A673 (cell line): ENCODE data around the gene PRAC2.

ENCODE experiments used
- EZH2 ChIP-seq: fragments of 200-600 bp; sonication (generic); IDR thresholded peaks from 2 replicates; pipeline ENCODE4 v1.6.1; 2017; ENCODE audit warnings: borderline replicate concordance, low read depth, mild to moderate bottlenecking, mixed read lengths, antibody characterized with exemption, low read length; ENCODE audit not compliant: poor library complexity, severe bottlenecking
- TF ChIP-seq, protein P1 (sequence below): fragments of 300-800, 200-600 bp; sonication (generic); conservative IDR thresholded peaks from 2 replicates; pipeline ENCODE4 v1.5.1; 2017; ENCODE audit warnings: low read depth, mild to moderate bottlenecking, antibody characterized with exemption, low read length, moderate library complexity, mixed read lengths

- TF ChIP-seq, protein P1, sequence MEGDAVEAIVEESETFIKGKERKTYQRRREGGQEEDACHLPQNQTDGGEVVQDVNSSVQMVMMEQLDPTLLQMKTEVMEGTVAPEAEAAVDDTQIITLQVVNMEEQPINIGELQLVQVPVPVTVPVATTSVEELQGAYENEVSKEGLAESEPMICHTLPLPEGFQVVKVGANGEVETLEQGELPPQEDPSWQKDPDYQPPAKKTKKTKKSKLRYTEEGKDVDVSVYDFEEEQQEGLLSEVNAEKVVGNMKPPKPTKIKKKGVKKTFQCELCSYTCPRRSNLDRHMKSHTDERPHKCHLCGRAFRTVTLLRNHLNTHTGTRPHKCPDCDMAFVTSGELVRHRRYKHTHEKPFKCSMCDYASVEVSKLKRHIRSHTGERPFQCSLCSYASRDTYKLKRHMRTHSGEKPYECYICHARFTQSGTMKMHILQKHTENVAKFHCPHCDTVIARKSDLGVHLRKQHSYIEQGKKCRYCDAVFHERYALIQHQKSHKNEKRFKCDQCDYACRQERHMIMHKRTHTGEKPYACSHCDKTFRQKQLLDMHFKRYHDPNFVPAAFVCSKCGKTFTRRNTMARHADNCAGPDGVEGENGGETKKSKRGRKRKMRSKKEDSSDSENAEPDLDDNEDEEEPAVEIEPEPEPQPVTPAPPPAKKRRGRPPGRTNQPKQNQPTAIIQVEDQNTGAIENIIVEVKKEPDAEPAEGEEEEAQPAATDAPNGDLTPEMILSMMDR = peak; percentile 90
- TF ChIP-seq EZH2 = no peak
Observed at GRCh38 chr17:48724251-48725003, 1.4 kb downstream of the PRAC2 start.
